GM21447 (cell line): ENCODE data around the gene SMIM38.

Experiments used
- ATAC-seq: cut with Tn5 transposase; IDR thresholded peaks from one replicate; pipeline ENCODE4 v1.9.1; 2021; ENCODE audit not compliant: unreplicated experiment

The SMIM38 gene

GRCh38 chr11:69155302-69156234, at the start of gene SMIM38:
TSS of gene SMIM38 (plus strand) at chr11:69155935. CDS start at chr11:69157847, 1,912 bp downstream.
- no peak for ATAC-seq

GRCh38 chr11:69106031-69106811, 49.5 kb upstream of the SMIM38 start:
- no peak for ATAC-seq

- no peak for ATAC-seq
Measured at GRCh38 chr11:69107413-69107812, 48.3 kb upstream of the SMIM38 start.

- no peak for ATAC-seq
Measured at GRCh38 chr11:69108030-69108429, 47.7 kb upstream of the SMIM38 start.

- ATAC-seq, result no peak
Measured at GRCh38 chr11:69108559-69108958, 47.2 kb upstream of the SMIM38 start.

- no peak for ATAC-seq
Measured at GRCh38 chr11:69109101-69109500, 46.6 kb upstream of the SMIM38 start.

- no peak for ATAC-seq
Measured at GRCh38 chr11:69110451-69110850, 45.3 kb upstream of the SMIM38 start.

- no peak for ATAC-seq
Measured at GRCh38 chr11:69111624-69112542, 43.9 kb upstream of the SMIM38 start.

GRCh38 chr11:69113226-69113625, 42.5 kb upstream of the SMIM38 start:
- ATAC-seq, result no peak

GRCh38 chr11:69113646-69114340, 41.9 kb upstream of the SMIM38 start:
- no peak for ATAC-seq

GRCh38 chr11:69114362-69114761, 41.4 kb upstream of the SMIM38 start:
- no peak for ATAC-seq

GRCh38 chr11:69114811-69115523, 40.8 kb upstream of the SMIM38 start:
- ATAC-seq, result no peak

- ATAC-seq, result no peak
Measured at GRCh38 chr11:69115586-69116560, 39.9 kb upstream of the SMIM38 start.

GRCh38 chr11:69116671-69117070, 39.1 kb upstream of the SMIM38 start:
- no peak for ATAC-seq

GRCh38 chr11:69119190-69119589, 36.5 kb upstream of the SMIM38 start:
- no peak for ATAC-seq

GRCh38 chr11:69120096-69120875, 35.4 kb upstream of the SMIM38 start:
- ATAC-seq, result no peak

- no peak for ATAC-seq
Measured at GRCh38 chr11:69121021-69121420, 34.7 kb upstream of the SMIM38 start.
